ENCODE data around the gene FNBP1.

Gene FNBP1

GRCh38 chr9:130045725-130046450, 2.9 kb upstream of the FNBP1 start:
- DNase-seq (ENCODE audit: low read depth in 2 of 3, low spot score in 2 of 3): no peak

GRCh38 chr9:130043654-130044623, 950 bp upstream of the FNBP1 start:
- no peak for DNase-seq (ENCODE audit: low read depth in 2 of 3, low spot score in 2 of 3)

- DNase-seq (ENCODE audit: low read depth in 2 of 3, low spot score in 2 of 3): no peak
These were observed 544 bp downstream of the FNBP1 start for GRCh38 chr9:130042406-130042884.

- no peak for DNase-seq (ENCODE audit: low read depth in 2 of 3, low spot score in 2 of 3)
These were observed 1.2 kb downstream of the FNBP1 start for GRCh38 chr9:130041648-130042405.

- DNase-seq (ENCODE audit: low read depth in 2 of 3, low spot score in 2 of 3): no peak
These were observed 1.9 kb downstream of the FNBP1 start for GRCh38 chr9:130040984-130041647.

GRCh38 chr9:130039528-130040147, 3.4 kb downstream of the FNBP1 start:
- DNase-seq (ENCODE audit: low read depth in 2 of 3, low spot score in 2 of 3): no peak

GRCh38 chr9:130036099-130036498, 6.9 kb downstream of the FNBP1 start:
- no peak for DNase-seq (ENCODE audit: low read depth in 2 of 3, low spot score in 2 of 3)

- DNase-seq (ENCODE audit: low read depth in 2 of 3, low spot score in 2 of 3): no peak
These were observed 8.4 kb downstream of the FNBP1 start for GRCh38 chr9:130034570-130034969.

- no peak for DNase-seq (ENCODE audit: low read depth in 2 of 3, low spot score in 2 of 3)
These were observed 12.3 kb downstream of the FNBP1 start for GRCh38 chr9:130030651-130031127.

- no peak for DNase-seq (ENCODE audit: low read depth in 2 of 3, low spot score in 2 of 3)
These were observed 13.6 kb downstream of the FNBP1 start for GRCh38 chr9:130029223-130029973.

- no peak for DNase-seq (ENCODE audit: low read depth in 2 of 3, low spot score in 2 of 3)
These were observed 14.3 kb downstream of the FNBP1 start for GRCh38 chr9:130028493-130029222.

- DNase-seq (ENCODE audit: low read depth in 2 of 3, low spot score in 2 of 3): no peak
These were observed 15.2 kb downstream of the FNBP1 start for GRCh38 chr9:130027533-130028365.

- DNase-seq (ENCODE audit: low read depth in 2 of 3, low spot score in 2 of 3): no peak
These were observed 16.2 kb downstream of the FNBP1 start for GRCh38 chr9:130026583-130027340.

- DNase-seq (ENCODE audit: low read depth in 2 of 3, low spot score in 2 of 3): no peak
These were observed 18.4 kb downstream of the FNBP1 start for GRCh38 chr9:130024597-130024994.

- no peak for DNase-seq (ENCODE audit: low read depth in 2 of 3, low spot score in 2 of 3)
These were observed 18.9 kb downstream of the FNBP1 start for GRCh38 chr9:130023994-130024596.

GRCh38 chr9:130023144-130023787, 19.7 kb downstream of the FNBP1 start:
- DNase-seq (ENCODE audit: low read depth in 2 of 3, low spot score in 2 of 3): no peak

Data from activated CD8-positive, alpha-beta memory T cell treated with anti-CD3 and anti-CD28 coated beads for 48 hours (primary cell).